Chondrocyte (in vitro differentiated cells): Measurements from ENCODE around the gene UBASH3A. TPM values are rescaled to one million over a fixed set of nuclear protein-coding genes. Genes with fewer than 3 reads are reported as not detected.

Source experiments
- DNase-seq: peaks from one replicate; pipeline ENCODE4 v3.0.0; 2021; ENCODE audit warnings: mixed read lengths, low spot score
- H3K27ac Mint-ChIP-seq: one replicate; pipeline ENCODE4 v1.8.0; 2021; ENCODE audit warnings: mild to moderate bottlenecking, moderate library complexity, mixed read lengths; ENCODE audit not compliant: unreplicated experiment
- H3K27me3 Mint-ChIP-seq: 2 replicates; pipeline ENCODE4 v1.8.0; 2021; ENCODE audit warnings: low read depth, mixed read lengths
- H3K36me3 Mint-ChIP-seq: 2 replicates; pipeline ENCODE4 v1.8.0; 2021; ENCODE audit warnings: low read depth, mixed read lengths
- H3K4me1 Mint-ChIP-seq: 2 replicates; pipeline ENCODE4 v1.8.0; 2021; ENCODE audit warnings: low read depth, mild to moderate bottlenecking, mixed read lengths
- H3K4me3 Mint-ChIP-seq: one replicate; pipeline ENCODE4 v1.8.0; 2021; ENCODE audit warnings: mild to moderate bottlenecking, moderate library complexity, mixed read lengths; ENCODE audit not compliant: unreplicated experiment
- H3K9me3 Mint-ChIP-seq: 2 replicates; pipeline ENCODE4 v1.8.0; 2021; ENCODE audit warnings: low read depth, mixed read lengths
- CTCF ChIP-seq: fragments of 200-600 bp; sonication (generic); IDR thresholded peaks from 2 replicates; pipeline ENCODE4 v1.5.0; 2021; ENCODE audit warnings: antibody characterized with exemption, mild to moderate bottlenecking, moderate library complexity
- total RNA-seq: library from RNA; stranded (reverse); gene quantifications from 3 replicates; pipeline ENCODE4 v1.2.1, GENCODE V29; 2021

Gene UBASH3A
- total RNA-seq, 1 donor from 2014 or later: not detected

- H3K27me3 Mint-ChIP-seq: peaks cover 18% of the 10 kb centered on the region
- H3K27ac Mint-ChIP-seq: no peak overlapping the region
- TF ChIP-seq CTCF: no peak
- peaks cover 18% of the 10 kb centered on the region for H3K9me3 Mint-ChIP-seq
- no peak overlapping the region for H3K4me3 Mint-ChIP-seq
- no peak for DNase-seq
- H3K36me3 Mint-ChIP-seq: no peaks in the 10 kb centered on the region
- no peaks in the 10 kb centered on the region for H3K4me1 Mint-ChIP-seq
Measured at GRCh38 chr21:42430521-42430920, 26.8 kb downstream of the UBASH3A start.

GRCh38 chr21:42431196-42431595 is 27.5 kb downstream of the UBASH3A start:
- Mint-ChIP-seq H3K36me3 (no peaks in the 10 kb centered on the region), H3K27me3 (peaks cover 14% of the 10 kb centered on the region), H3K9me3 (peaks cover 18% of the 10 kb centered on the region), H3K4me3 (no peak overlapping the region), H3K27ac (no peak overlapping the region), H3K4me1 (no peaks in the 10 kb centered on the region)
- no peak for DNase-seq
- TF ChIP-seq CTCF: no peak

GRCh38 chr21:42432695-42433094 is 29.0 kb downstream of the UBASH3A start:
- no peak for TF ChIP-seq CTCF
- peaks cover 12% of the 10 kb centered on the region for H3K27me3 Mint-ChIP-seq
- no peak for DNase-seq
- H3K4me1 Mint-ChIP-seq: no peaks in the 10 kb centered on the region
- peaks cover 18% of the 10 kb centered on the region for H3K9me3 Mint-ChIP-seq
- H3K4me3 Mint-ChIP-seq: no peak overlapping the region
- H3K36me3 Mint-ChIP-seq: no peaks in the 10 kb centered on the region
- no peak overlapping the region for H3K27ac Mint-ChIP-seq

GRCh38 chr21:42433946-42434551 is 30.3 kb downstream of the UBASH3A start:
- Mint-ChIP-seq H3K27ac (no peak overlapping the region), H3K9me3 (peaks cover 18% of the 10 kb centered on the region), H3K27me3 (peaks cover 15% of the 10 kb centered on the region), H3K4me3 (no peak overlapping the region), H3K4me1 (no peaks in the 10 kb centered on the region), H3K36me3 (no peaks in the 10 kb centered on the region)
- DNase-seq: no peak
- no peak for TF ChIP-seq CTCF

- Mint-ChIP-seq H3K4me3 (no peak overlapping the region), H3K9me3 (peaks cover 18% of the 10 kb centered on the region), H3K27me3 (peaks cover 13% of the 10 kb centered on the region), H3K4me1 (no peaks in the 10 kb centered on the region), H3K36me3 (no peaks in the 10 kb centered on the region), H3K27ac (no peak overlapping the region)
- DNase-seq: no peak
- TF ChIP-seq CTCF: no peak
Measured at GRCh38 chr21:42434884-42435283, 31.2 kb downstream of the UBASH3A start.
